Uterus (tissue), 4 donors: Measurements from ENCODE around the gene AHCYL2. TPM values are rescaled to one million over a fixed set of nuclear protein-coding genes. Genes with fewer than 3 reads are reported as not detected.
"Not testable (repeated sequence)": the region's sequence is repeated elsewhere in the genome, so short reads cannot be mapped to it uniquely, and the experiment has no call there.

ENCODE experiments used
- DNase-seq, 2 donors: peaks; one replicate each; pipeline ENCODE4 v3.0.0-alpha.2; 2019 to 2020
- H3K27ac ChIP-seq, 2 donors: fragments of 200-600 bp; sonication (generic); 1 replicate in 1 of 2; 2 replicates in 1 of 2; pipeline ENCODE4 v1.5.1; 2016 to 2018
- H3K27me3 ChIP-seq, 2 donors: fragments of 200-600 bp; sonication (generic); one replicate each; pipeline ENCODE4 v1.5.1; 2018 to 2019; ENCODE audit warnings: control low read depth in 1 of 2
- H3K36me3 ChIP-seq, 2 donors: fragments of 200-600 bp; sonication (generic); one replicate each; pipeline ENCODE4 v1.5.1; 2019; ENCODE audit warnings: control low read depth in 1 of 2
- H3K4me1 ChIP-seq, 2 donors: fragments of 200-600 bp; sonication (generic); one replicate each; pipeline ENCODE4 v1.5.1; 2018 to 2019; ENCODE audit warnings: control low read depth in 1 of 2
- H3K4me3 ChIP-seq, 2 donors: fragments of 200-600 bp; sonication (generic); 1 replicate in 1 of 2; 2 replicates in 1 of 2; pipeline ENCODE4 v1.5.1; 2018 to 2019; ENCODE audit warnings: mild to moderate bottlenecking in 1 of 2
- H3K9me3 ChIP-seq, 2 donors: fragments of 200-600 bp; sonication (generic); one replicate each; pipeline ENCODE4 v1.5.1; 2019; ENCODE audit warnings: control low read depth in 1 of 2
- CTCF ChIP-seq, 4 experiments: fragments of 200-600 bp in 2 of 4; fragments of 450-650 bp in 2 of 4; sonication (generic) in 2 of 4; IDR thresholded peaks; one replicate each; pipeline ENCODE4 v1.5.1; 2016 to 2019; ENCODE audit warnings: antibody characterized with exemption in 4 of 4, mild to moderate bottlenecking in 2 of 4, moderate library complexity in 1 of 4
- POLR2A ChIP-seq, 2 donors: fragments of 450-650 bp; IDR thresholded peaks; one replicate each; pipeline ENCODE4 v1.6.1; 2016; ENCODE audit warnings: antibody characterized with exemption in 2 of 2, mild to moderate bottlenecking in 1 of 2, moderate library complexity in 1 of 2
- intact Hi-C: fragments of 100-400 bp; cut with DNase I; formaldehyde crosslinking; loops from one replicate; pipeline ENCODE4 v1.15.1; 2023; ENCODE audit warnings: low total_unique reads
- total RNA-seq, 4 donors: library from RNA; depleted of rRNA in 3 of 4; stranded (reverse); fragments of >200 nt in 3 of 4; gene quantifications; one replicate each; pipeline versions ENCODE4 v1.1.0 to v1.2.4, GENCODE V29; 2014 to 2023
- donor health status: DM: yes; HTN: yes; CAD: no.

The AHCYL2 gene
- total RNA-seq, 4 donors from 2014 or later, result 5.6 to 29.2 (median 23.7) TPM

DNA sequence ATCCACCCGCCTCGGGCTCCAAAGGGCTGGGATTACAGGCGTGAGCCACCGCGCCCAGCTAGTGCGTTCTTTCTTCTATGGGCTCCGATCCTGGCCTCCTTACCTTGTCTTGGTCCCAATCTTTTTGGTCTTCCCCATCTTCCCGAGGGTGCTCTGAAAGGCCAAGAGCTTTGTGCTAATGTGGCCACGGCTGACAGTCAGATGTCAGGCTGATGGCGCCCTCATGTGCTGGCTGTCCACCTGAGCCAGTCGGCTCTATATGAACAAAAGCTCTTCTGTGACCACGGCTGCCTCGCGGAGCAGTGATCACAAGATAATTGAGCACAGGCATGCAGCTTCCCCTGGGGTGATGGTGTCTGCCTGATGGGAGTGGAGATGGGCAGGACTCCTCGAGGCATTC is 11.0 kb upstream of the AHCYL2 start:
- intact Hi-C loops, result loop anchor here (5.0 kb wide), 1 partner anchor 52 kb away; no protein-coding TSS in a partner anchor
- no peak for DNase-seq

DNA sequence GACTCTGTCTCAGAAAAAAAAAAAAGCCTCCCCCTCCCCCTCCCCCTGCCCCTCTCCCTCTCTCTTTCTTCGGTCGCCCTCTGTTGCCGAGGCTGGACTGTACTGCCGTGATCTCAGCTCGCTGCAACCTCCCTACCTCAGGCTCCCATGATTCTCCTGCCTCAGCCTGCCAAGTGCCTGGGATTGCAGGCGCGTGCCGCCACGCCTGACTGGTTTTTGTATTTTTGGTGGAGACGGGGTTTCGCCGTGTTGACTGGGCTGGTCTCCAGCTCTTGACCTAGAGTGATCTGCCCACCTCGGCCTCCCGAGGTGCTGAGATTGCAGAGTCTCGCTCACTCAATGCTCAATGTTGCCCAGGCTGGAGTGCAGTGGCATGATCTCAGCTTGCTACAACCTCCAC is 9.1 kb upstream of the AHCYL2 start:
- H3K27me3 ChIP-seq, DNase-seq, H3K27ac ChIP-seq, H3K4me3 ChIP-seq, H3K4me1 ChIP-seq, H3K36me3 ChIP-seq, H3K9me3 ChIP-seq: not testable (repeated sequence)
- intact Hi-C loops, result loop anchor here (5.0 kb wide), 1 partner anchor 77 kb away; no protein-coding TSS in a partner anchor

More for the DNA sequence above, 11.0 kb upstream of the AHCYL2 start:
- Histone ChIP-seq H3K9me3 (no peaks in the 10 kb centered on the region), H3K4me1 (no peaks in the 10 kb centered on the region), H3K27me3 (no peaks in the 10 kb centered on the region), H3K27ac (no peak overlapping the region), H3K4me3 (no peak overlapping the region), H3K36me3 (no peaks in the 10 kb centered on the region)
- TF ChIP-seq CTCF (IDR thresholded peaks at IDR 0.05) (no peak), POLR2A (IDR thresholded peaks at IDR 0.05) (no peak)

DNA sequence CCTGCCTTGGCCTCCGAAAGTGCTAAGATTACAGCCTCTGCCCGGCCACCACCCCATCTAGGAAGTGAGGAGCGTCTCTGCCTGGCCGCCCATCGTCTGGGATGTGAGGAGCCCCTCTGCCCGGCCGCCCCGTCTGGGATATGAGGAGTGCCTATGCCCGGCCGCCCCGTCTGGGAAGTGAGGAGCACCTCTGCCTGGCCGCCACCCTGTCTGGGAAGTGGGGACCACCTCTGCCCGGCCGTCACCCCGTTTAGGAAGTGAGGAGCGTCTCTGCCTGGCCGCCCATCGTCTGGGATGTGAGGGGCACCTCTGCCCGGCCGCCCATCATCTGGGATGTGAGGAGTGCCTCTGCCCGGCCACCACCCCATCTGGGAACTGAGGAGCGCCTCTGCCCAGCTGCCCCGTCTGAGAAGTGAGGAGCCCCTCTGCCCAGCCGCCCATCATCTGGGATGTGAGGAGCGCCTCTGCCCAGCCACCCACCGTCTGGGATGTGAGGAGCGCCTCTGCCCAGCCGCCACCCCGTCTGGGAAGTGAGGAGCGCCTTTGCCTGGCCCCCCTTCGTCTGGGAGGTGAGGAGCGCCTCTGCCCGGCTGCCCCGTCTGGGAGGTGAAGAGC is 8.6 kb upstream of the AHCYL2 start:
- H3K27me3 ChIP-seq, H3K4me3 ChIP-seq, H3K4me1 ChIP-seq, H3K36me3 ChIP-seq, H3K9me3 ChIP-seq, H3K27ac ChIP-seq, DNase-seq: not testable (repeated sequence)
- intact Hi-C loops, result loop anchor here (5.0 kb wide), 1 partner anchor 76 kb away; no protein-coding TSS in a partner anchor

DNA sequence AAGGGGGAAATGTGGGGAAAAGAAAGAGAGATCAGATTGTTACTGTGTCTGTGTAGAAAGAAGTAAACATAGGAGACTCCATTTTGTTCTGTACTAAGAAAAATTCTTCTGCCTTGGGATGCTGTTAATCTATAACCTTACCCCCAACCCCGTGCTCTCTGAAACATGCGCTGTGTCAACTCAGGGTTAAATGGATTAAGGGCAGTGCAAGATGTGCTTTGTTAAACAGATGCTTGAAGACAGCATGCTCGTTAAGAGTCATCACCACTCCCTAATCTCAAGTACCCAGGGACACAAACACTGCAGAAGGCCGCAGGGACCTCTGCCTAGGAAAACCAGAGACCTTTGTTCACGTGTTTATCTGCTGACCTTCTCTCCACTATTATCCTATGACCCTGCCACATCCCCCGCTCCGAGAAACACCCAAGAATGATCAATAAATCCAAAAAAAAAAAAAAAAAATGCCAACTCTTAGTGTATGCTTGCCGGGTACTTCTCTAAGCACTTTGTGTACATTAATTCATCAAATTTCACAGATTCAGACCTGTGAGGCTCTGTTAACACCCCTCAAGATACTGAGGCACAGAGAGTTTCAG is 7.9 kb upstream of the AHCYL2 start:
- DNase-seq, H3K4me1 ChIP-seq, H3K27ac ChIP-seq, H3K9me3 ChIP-seq, H3K36me3 ChIP-seq, H3K27me3 ChIP-seq, H3K4me3 ChIP-seq: not testable (repeated sequence)
- intact Hi-C loops, result loop anchor here (5.0 kb wide), 1 partner anchor 75 kb away; no protein-coding TSS in a partner anchor

- Histone ChIP-seq H3K27ac (no peak overlapping the region), H3K4me1 (no peaks in the 10 kb centered on the region)
- DNase-seq, result peak; percentile 78 to 87
These were observed 6.2 kb upstream of the AHCYL2 start for GRCh38 chr7:129218514-129219062.

DNA sequence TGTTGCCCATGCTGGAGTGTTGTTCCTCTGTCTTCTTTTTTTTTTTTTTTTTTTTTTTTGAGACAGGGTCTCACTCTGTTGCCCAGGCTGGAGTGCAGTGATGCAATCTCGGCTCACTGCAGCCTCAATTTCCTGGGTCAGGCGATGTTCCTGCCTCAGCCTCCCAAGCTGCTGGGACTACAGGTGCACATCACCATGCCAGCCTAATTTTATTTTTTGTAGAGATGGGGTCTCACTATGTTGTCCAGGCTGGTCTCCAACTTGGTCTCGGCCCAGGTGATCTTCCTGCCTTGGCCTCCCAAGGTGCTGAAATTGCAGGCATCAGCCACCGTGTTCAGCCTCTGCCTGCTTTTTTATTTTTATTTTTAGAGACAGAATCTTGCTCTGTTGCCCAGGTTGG is 5.7 kb upstream of the AHCYL2 start:
- not testable (repeated sequence) for DNase-seq, H3K36me3 ChIP-seq, H3K4me1 ChIP-seq, H3K4me3 ChIP-seq, H3K9me3 ChIP-seq, H3K27ac ChIP-seq, H3K27me3 ChIP-seq
- intact Hi-C loops, result loop anchor here (5.0 kb wide), 1 partner anchor 73 kb away; no protein-coding TSS in a partner anchor

More at GRCh38 chr7:129218514-129219062, 6.2 kb upstream of the AHCYL2 start:
- Histone ChIP-seq H3K4me3 (no peak overlapping the region), H3K36me3 (no peaks in the 10 kb centered on the region), H3K9me3 (no peaks in the 10 kb centered on the region), H3K27me3 (no peaks in the 10 kb centered on the region)
- intact Hi-C loops, result loop anchor here (5.0 kb wide), 1 partner anchor 74 kb away; no protein-coding TSS in a partner anchor
- TF ChIP-seq CTCF (IDR thresholded peaks at IDR 0.05), result peak; percentile 77 to 90 (median 88)
- no peak for TF ChIP-seq POLR2A (IDR thresholded peaks at IDR 0.05)

DNA sequence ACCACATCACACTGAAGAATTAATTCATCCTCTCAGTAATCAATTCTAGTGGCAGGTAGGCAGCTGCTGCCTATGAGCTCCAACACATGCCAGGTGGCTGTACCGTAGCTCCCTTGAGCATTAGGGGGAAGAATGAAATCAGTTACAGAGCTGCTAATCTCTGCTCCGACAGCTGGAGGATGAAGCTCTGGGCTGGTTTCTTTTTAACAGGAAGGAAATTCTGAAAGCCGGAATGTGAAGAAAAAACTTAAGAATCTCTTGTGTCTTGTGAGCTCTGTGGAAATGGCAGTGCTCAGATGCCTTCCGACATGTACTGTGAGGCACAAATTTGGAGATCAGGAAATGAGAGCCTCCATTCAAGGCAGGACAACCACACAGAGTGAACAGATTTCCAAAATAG is 2.8 kb upstream of the AHCYL2 start:
- TF ChIP-seq CTCF (IDR thresholded peaks at IDR 0.05), result no peak
- no peak for TF ChIP-seq POLR2A (IDR thresholded peaks at IDR 0.05)

More for the DNA sequence above, 2.8 kb upstream of the AHCYL2 start:
- peaks cover 0 to 9% of the 10 kb centered on the region in 2 donors for H3K4me1 ChIP-seq
- H3K4me3 ChIP-seq, result no peak overlapping the region
- H3K9me3 ChIP-seq, result no peaks in the 10 kb centered on the region
- no peak overlapping the region for H3K27ac ChIP-seq
- H3K27me3 ChIP-seq, result no peaks in the 10 kb centered on the region
- DNase-seq, result no peak
- no peaks in the 10 kb centered on the region for H3K36me3 ChIP-seq
- intact Hi-C loops, result no loop called here
